LHCN-M2 (cell line): ENCODE measurements around the gene KIF2C. TPM values are rescaled to one million over a fixed set of nuclear protein-coding genes. Genes with fewer than 3 reads are reported as not detected.

Source experiments
- DNase-seq: peaks from one replicate; pipeline ENCODE4 v3.0.0-alpha.2; 2012; ENCODE audit warnings: low read depth
- total RNA-seq: library from RNA; depleted of rRNA; stranded (reverse); fragments of >200 nt; gene quantifications from 2 replicates; pipeline ENCODE4 v1.2.3, GENCODE V29; 2014

Gene KIF2C
- total RNA-seq, 1 experiment from 2014 or later: 99.3 TPM

- DNase-seq: peak; percentile 93
These were observed 35.7 kb downstream of the KIF2C start, which contains the start of gene RPS8 for GRCh38 chr1:44775078-44775929. Gene RPS8 (plus strand): TSS chr1:44775540. CDS start chr1:44775597, 57 bp downstream.

- DNase-seq: no peak
These were observed 36.5 kb downstream of the KIF2C start for GRCh38 chr1:44775930-44776729.

DNA sequence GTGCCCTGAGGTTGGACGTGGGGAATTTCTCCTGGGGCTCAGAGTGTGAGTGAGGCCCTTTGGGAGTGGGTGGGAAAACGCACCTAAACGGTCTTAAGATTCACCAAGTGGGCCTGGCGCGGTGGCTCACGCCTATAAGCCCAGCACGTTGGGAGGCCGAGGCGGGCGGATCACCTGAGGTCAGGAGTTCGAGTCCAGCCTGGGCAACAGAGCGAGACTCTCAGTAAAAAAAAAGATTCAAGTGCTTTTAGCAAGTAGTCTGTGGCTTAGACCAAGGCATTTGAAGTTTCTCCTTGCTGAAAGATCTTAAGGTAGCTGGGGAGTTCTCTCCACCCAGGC is 37.1 kb downstream of the KIF2C start:
- DNase-seq: no peak

- no peak for DNase-seq
These were observed 37.9 kb downstream of the KIF2C start for GRCh38 chr1:44777547-44777946.

DNA sequence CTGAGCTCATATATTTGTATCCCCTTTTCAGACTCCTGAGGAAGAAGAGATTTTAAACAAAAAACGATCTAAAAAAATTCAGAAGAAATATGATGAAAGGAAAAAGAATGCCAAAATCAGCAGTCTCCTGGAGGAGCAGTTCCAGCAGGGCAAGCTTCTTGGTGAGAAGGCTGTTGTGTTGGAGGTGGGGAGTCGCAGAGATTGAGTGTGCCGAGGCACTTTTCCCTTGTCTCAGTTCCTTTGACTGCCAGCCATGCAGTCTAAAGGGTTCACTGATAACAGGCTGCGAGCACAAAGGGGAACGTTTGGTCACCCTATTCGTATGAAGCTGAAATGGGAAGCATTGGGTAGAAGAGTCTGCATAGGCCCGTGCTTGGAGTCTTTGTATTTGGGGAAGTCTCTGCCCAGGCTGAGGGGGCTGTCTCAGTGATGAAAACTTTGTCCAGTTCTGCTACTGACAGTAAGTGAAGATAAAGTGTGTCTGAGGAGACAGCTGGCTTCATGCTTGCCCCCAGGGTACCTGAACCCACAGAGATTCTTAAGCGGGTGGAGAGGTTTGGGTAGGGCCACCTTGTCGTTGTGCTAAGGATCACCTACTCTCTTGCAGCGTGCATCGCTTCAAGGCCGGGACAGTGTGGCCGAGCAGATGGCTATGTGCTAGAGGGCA is 38.5 kb downstream of the KIF2C start:
- no peak for DNase-seq

- DNase-seq: no peak
These were observed 39.3 kb downstream of the KIF2C start for GRCh38 chr1:44778705-44779576.

- no peak for DNase-seq
These were observed 41.0 kb downstream of the KIF2C start for GRCh38 chr1:44780583-44781121.

- no peak for DNase-seq
These were observed 44.1 kb downstream of the KIF2C start for GRCh38 chr1:44783697-44784093.

- DNase-seq: no peak
These were observed 44.7 kb downstream of the KIF2C start for GRCh38 chr1:44784094-44785028.

- DNase-seq: no peak
These were observed 45.4 kb downstream of the KIF2C start for GRCh38 chr1:44785029-44785380.

- DNase-seq: no peak
These were observed 46.0 kb downstream of the KIF2C start for GRCh38 chr1:44785501-44786137.

DNA sequence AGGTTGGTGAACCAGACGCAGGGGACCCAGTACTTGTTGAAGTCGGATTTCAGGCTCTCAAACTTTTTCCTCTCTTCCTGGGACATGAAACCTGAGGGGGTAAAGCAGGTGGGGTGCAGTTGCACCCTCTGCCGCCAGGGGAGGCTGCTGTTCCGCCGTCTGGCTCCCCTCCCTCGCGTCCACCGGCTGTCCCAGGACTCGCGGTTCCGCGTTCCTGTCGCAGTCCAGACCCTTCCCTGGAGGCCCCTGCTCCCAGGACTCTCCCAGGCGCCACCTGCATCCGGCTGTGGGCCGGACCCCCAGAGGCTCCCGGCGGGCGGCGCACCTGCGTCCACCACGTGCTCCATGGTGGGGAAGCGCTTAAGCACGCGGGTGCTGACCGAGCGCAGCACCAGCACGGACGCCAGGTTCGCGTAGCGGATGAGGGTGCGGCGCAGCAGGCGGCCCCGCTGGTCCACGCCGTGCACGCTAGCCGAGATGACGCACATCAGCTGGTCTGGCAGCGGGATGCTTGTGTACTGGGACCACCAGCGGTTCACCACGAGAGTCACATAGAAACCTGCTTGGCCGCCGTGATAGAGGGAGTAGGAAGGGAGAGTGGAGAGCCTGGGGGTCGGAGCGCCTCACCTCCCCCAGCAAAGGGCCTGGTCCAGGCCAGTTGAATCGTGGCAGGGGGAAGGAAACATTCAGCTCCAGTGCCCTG is 46.7 kb downstream of the KIF2C start:
- DNase-seq: no peak

- no peak for DNase-seq
These were observed 47.3 kb downstream of the KIF2C start for GRCh38 chr1:44786841-44787426.

DNA sequence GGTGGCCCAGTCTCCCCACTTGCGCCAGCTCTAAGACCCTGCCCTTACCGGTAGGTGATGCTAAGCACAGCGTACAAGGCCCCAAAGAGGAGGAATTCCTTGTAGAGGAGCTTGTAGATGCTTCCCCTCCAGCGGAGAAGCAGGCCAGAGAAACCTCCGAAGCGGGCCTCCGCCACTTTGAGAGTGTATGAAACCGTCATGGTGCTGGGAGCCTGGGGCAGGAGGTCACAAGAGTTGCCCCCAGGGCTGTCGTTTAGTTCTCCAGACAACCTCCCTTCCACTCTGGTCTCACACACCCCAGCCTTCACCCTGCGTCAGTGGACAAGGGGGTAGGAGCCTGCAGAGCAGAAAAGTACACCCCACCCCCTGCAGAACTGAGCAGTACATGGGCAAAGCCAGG is 47.9 kb downstream of the KIF2C start:
- DNase-seq: no peak

DNA sequence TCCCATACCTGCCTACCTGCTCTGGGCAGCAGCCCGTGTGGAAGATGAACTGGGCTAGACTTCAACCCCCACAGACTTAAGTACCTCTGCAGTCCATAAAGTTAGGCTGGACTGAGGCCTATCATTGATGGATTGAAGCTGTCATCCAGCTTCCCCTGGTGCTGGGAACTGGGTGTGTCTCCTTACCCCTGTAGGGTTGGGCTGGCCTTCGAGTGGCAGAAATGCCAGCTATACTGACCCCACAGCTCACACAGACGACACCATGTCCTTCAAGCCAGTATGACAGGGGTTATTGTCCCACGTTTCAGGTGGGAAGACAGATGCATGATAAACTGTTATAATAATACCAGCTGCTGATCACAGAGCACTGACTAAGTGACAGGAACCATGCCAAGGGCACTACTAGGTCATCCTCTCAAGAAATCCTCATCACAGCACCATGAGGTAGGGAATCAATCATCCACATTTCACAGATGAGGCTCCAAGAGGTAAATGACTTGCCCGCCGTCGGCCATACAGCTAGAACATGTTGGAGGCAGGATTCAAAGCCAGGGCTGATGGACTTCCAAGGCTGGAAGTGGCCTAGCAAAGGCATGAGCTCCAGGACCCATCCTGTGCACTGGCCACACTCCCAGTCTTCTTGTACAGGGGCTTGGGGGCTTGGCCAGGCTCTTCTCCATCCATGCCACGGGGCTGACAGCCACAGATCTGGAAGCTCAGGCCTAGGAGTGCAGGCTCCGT is 48.7 kb downstream of the KIF2C start, which contains the start of gene BEST4:
BEST4 (minus strand) TSS at position 51 of the 741 bp plus-strand sequence. CDS start 465 bp downstream, outside the sequence.
- DNase-seq: no peak

GRCh38 chr1:44790968-44791801 is 51.5 kb downstream of the KIF2C start:
- DNase-seq: no peak
